Inflammatory macrophage treated with lipopolysaccharide for 4 hours (primary cell): ENCODE measurements around the gene GLRX2.
"Not testable (repeated sequence)": the region's sequence is repeated elsewhere in the genome, so short reads cannot be mapped to it uniquely, and the experiment has no call there.

Source experiments
- DNase-seq: peaks from one replicate; pipeline ENCODE4 v3.0.0-alpha.2; 2020

The GLRX2 gene

DNA sequence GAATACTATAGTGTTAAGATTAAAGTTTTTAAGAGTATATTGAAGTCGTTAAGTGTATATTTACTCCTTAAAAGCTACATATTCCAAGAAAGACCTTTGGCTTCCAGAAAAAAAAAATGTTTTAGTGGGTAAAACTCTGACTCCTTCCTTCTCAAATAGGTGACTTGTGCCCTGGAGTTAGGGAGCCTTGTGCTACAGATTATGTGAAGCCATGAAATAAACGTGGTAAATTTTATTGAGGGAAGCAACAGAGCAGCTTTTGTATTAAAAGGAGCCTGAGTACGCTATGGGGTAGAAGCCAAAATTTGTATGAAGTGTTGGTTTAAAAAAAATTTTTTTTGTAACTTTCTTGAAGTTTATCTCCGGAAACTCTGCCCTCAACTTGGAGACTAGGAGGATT is 44.8 kb downstream of the GLRX2 start:
- no peak for DNase-seq

- DNase-seq: no peak
Observed at GRCh38 chr1:193060115-193060403, 45.2 kb downstream of the GLRX2 start.

- peak; percentile 99 for DNase-seq
Observed at GRCh38 chr1:193059282-193060114, 45.7 kb downstream of the GLRX2 start, which contains the start of the genes RO60 and UCHL5. Gene RO60 (plus strand): TSS chr1:193059612. CDS start chr1:193069055, 9,443 bp downstream. Gene UCHL5 (minus strand): TSS chr1:193059360. CDS start chr1:193059260, 100 bp downstream.

GRCh38 chr1:193058529-193059281 is 46.5 kb downstream of the GLRX2 start:
- peak; percentile 85 for DNase-seq

- no peak for DNase-seq
Observed at GRCh38 chr1:193054169-193054675, 51.0 kb downstream of the GLRX2 start.

DNA sequence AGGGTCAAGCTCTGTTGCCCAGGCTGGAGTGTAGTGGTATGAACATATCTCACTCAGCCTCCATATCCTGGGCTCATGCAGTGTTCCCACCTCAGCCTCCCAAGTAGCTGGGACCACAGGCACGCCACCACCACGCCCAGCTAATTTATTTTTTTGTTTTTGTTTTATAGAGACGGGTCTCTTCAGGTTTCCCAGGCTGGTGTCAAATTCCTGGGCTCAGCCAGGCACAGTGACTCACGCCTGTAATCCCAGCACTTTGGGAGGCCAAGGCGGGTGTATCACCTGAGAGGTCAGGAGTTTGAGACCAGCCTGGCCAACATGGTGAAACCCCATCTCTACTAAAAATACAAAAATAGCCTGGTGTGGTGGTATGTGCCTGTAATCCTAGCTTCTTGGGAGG is 56.3 kb downstream of the GLRX2 start:
- DNase-seq: not testable (repeated sequence)
